BE2C (cell line): Measurements from ENCODE around the gene SH2D7.

Experiments
- DNase-seq: peaks from one replicate; pipeline ENCODE4 v3.0.0-alpha.2; 2020
- H3K27me3 ChIP-seq: fragments of 250-450 bp; sonication (Bioruptor Pico); 2 replicates; pipeline ENCODE4 v1.5.1; 2020; ENCODE audit warnings: mild to moderate bottlenecking
- H3K36me3 ChIP-seq: fragments of 250-450 bp; sonication (Bioruptor Pico); 2 replicates; pipeline ENCODE4 v1.5.1; 2020; ENCODE audit warnings: mild to moderate bottlenecking
- H3K4me1 ChIP-seq: fragments of 250-450 bp; sonication (Bioruptor Pico); 2 replicates; pipeline ENCODE4 v1.5.1; 2020
- H3K4me3 ChIP-seq: 2 replicates; pipeline ENCODE4 v1.5.1; 2011; ENCODE audit warnings: low read depth, low read length
- H3K9me3 ChIP-seq: fragments of 250-450 bp; sonication (Bioruptor Pico); 2 replicates; pipeline ENCODE4 v1.5.1; 2020
- TF ChIP-seq, protein P1 (sequence below): IDR thresholded peaks from 2 replicates; pipeline ENCODE4 v1.5.1; 2012; ENCODE audit warnings: mild to moderate bottlenecking, low read depth, low read length

Gene SH2D7

DNA sequence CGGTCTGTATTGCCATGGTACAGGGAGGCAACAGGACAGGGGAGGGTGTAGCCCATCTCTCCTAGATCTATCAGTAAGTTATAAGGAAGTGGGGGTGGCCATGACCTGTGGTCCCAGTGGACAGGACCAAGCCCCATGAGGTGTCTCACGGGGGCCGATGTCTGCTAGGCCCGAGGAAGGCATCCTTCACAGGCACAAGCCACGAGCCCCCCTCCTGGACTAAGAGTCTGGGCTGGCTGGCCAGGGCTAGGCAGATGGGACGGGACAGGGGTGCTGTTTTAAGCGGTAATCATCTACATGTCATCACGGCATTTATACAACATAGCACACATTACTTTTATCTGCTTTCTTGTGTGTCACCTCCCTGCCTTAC lies 12.3 kb upstream of the SH2D7 start:
- TF ChIP-seq, protein P1, sequence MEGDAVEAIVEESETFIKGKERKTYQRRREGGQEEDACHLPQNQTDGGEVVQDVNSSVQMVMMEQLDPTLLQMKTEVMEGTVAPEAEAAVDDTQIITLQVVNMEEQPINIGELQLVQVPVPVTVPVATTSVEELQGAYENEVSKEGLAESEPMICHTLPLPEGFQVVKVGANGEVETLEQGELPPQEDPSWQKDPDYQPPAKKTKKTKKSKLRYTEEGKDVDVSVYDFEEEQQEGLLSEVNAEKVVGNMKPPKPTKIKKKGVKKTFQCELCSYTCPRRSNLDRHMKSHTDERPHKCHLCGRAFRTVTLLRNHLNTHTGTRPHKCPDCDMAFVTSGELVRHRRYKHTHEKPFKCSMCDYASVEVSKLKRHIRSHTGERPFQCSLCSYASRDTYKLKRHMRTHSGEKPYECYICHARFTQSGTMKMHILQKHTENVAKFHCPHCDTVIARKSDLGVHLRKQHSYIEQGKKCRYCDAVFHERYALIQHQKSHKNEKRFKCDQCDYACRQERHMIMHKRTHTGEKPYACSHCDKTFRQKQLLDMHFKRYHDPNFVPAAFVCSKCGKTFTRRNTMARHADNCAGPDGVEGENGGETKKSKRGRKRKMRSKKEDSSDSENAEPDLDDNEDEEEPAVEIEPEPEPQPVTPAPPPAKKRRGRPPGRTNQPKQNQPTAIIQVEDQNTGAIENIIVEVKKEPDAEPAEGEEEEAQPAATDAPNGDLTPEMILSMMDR = no peak
- Histone ChIP-seq H3K4me3 (no peak overlapping the region), H3K36me3 (no peaks in the 10 kb centered on the region), H3K9me3 (no peaks in the 10 kb centered on the region), H3K27me3 (no peaks in the 10 kb centered on the region), H3K4me1 (no peaks in the 10 kb centered on the region)
- DNase-seq = no peak

DNA sequence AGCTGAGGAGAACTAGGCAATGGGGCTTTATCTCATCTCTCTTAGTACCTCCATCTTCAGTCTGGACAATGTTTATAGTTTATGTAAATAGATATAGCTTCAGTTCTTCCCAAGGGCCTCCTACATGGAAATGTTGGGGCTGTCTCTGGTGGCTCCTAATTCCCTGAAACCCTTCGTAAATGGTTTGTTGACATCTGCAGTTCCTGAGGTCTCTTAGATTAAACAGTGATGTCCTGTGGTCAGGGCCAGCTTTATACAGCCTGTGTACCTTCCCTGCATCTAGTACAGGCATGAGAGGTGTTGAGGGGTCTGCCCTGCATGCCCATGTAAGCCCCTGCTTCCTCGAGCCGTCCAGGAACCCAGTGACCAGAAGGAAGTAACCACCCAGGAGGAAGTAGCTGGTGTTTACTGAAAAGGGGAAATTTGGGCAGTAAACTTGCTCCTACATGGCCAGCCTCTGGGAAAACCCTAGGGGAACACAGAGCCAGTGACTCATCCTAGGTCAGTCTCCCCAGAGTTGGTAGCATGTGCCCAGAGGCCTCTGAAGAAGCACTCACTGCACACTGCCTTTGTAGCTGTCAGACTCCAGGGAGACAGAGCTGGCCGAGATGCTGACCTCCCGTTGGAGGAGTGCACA lies 10.1 kb upstream of the SH2D7 start:
- TF ChIP-seq, protein P1 = no peak
- Histone ChIP-seq H3K4me1 (no peaks in the 10 kb centered on the region), H3K9me3 (no peaks in the 10 kb centered on the region), H3K36me3 (no peaks in the 10 kb centered on the region), H3K4me3 (no peak overlapping the region), H3K27me3 (no peaks in the 10 kb centered on the region)
- DNase-seq = no peak

DNA sequence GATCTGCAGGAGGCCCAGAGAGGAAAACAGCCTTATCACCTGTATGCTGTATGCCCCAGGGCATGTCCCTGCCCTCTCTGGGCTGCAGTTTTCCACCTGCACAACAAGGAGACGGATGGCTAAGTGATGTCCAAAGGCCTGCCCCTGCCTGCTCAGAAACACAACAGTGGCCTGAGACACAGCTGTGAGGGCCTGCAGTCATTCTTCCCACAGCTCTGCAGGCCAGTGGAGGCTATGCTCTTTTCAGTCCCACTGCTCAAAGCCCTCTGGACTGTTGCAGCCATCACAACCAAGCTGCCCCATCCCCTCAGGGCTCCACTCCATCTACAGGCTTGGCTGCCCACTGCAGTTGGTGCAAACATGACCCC lies 9.6 kb upstream of the SH2D7 start:
- no peak for DNase-seq
- Histone ChIP-seq H3K27me3 (no peaks in the 10 kb centered on the region), H3K9me3 (no peaks in the 10 kb centered on the region), H3K36me3 (no peaks in the 10 kb centered on the region), H3K4me3 (no peak overlapping the region), H3K4me1 (no peaks in the 10 kb centered on the region)
- TF ChIP-seq, protein P1 = no peak

DNA sequence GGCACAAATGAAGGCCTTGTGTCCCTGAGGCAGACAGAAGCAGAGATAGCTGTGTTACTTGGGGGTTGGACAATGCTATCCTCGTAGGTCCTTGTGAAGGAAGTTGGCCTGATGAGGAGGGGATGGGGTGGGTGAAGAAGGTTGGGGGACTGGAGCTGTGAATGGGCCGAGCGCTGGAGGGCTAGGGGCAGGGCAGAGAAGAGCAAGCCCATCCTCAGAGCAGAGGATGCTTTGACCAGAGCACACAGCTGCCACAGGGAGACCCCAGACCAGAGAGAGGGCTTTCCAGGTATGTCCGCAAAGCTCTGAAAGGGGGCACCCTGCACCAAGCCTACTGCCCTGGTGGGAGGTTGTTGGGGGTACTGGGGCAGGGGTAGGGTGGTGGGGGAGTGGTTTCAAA lies 9.2 kb upstream of the SH2D7 start:
- TF ChIP-seq, protein P1 = no peak
- Histone ChIP-seq H3K4me1 (no peaks in the 10 kb centered on the region), H3K9me3 (no peaks in the 10 kb centered on the region), H3K36me3 (no peaks in the 10 kb centered on the region), H3K4me3 (no peak overlapping the region), H3K27me3 (no peaks in the 10 kb centered on the region)
- no peak for DNase-seq

DNA sequence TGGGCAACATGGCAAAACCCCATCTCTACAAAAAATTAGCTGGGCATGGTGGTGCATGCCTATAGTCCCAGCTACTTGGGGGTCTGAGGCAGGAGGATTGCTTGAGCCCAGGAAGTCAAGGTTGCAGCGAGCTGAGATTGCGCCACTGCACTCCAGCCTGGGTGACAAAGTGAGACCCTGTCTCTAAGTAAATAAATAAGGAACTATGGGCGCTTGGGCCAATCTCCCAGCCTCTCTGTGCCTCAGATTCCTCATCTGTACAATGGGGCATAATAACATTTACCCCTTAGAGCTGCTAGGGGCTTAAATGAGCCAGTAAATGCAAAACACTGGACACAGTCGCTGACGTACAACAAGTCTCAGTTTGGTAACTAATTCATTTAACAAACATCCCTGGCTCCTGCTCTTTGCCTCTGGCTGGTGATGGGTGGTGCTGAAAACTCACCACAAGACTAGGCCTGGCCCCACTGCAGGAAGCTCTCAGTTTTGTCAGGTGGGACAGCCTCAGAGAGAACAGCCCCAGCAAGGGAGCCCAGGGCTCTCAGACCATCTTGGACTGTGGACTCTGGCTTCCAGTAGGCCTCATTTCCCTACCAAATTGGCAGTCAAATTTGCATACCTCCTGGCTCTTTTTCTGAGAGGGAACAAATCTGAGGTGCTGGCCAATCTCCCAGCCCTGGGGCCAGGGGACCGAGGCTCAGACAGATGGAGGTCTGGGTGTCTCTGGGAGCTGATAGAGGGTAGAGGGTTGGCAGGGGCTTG lies 8.5 kb upstream of the SH2D7 start:
- DNase-seq = no peak
- H3K4me3 ChIP-seq = no peak overlapping the region
- no peaks in the 10 kb centered on the region for H3K9me3 ChIP-seq
- no peaks in the 10 kb centered on the region for H3K27me3 ChIP-seq
- H3K4me1 ChIP-seq = no peaks in the 10 kb centered on the region
- no peaks in the 10 kb centered on the region for H3K36me3 ChIP-seq
- TF ChIP-seq, protein P1 = no peak

DNA sequence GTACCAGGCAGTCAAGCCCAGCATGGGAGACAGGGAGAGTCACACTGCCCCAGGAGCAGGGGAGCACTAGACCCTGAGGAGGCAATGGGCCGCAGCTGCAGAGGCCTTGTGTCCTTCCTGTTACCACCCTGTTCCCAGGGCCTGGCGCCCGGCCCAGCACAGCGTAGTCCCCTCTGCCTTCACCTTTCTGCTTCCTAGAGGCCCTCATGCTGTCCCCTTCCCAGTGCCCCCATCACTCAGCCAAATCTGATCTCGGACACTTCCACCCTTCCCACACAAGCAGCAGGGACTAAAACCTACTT lies 8.0 kb upstream of the SH2D7 start:
- TF ChIP-seq, protein P1 = no peak
- no peak overlapping the region for H3K4me3 ChIP-seq
- no peaks in the 10 kb centered on the region for H3K4me1 ChIP-seq
- H3K9me3 ChIP-seq = no peaks in the 10 kb centered on the region
- H3K36me3 ChIP-seq = no peaks in the 10 kb centered on the region
- no peak for DNase-seq
- H3K27me3 ChIP-seq = no peaks in the 10 kb centered on the region
